ENCODE results near the gene MAP3K10. TPM values are rescaled to one million over a fixed set of nuclear protein-coding genes. Genes with fewer than 3 reads are reported as not detected.

The MAP3K10 gene
- total and polyA plus RNA-seq, 9 of the 15 experiments (the other 6 are each of a cell fraction or from before 2014, with no cell fraction given), result 0.01 to 8.0 (median 2.7) TPM; not detected in 1

DNA sequence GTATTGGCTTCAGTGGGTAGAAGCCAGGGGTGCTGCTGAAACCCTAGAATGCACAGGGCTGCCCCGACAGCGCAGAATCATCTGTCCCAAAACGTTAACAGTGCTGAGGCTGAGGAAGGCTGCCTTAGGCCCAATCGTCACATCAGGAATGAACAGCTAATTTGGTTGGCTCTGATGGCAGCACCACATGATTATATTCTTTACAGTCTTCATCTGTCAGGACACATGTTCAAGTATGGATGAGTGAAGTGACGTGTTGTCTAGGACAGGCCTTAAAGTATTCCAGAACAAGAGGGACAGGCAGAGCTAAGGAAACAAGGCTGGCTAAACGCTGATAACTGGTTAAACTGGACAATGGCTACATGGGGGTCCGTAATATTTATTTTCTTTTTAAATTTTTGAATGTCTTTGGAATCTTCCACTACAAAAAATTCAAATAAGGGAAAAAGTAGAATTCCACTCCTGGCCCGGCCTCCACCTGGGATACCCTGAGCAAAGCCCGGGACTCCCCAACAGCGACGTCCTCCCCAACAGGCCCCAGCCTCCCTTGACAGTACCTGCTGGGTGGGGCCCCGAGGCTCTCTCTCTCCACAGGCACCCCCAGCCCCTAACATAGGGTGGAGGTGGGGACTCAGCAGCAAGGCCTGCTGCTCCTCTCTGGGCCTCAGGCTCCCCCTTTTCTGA is 50.0 kb downstream of the MAP3K10 start:
- peaks cover 76% of the 10 kb centered on the region; the same call in 2 of the 3 replicates for H3K36me3 ChIP-seq (ENCODE audit: control insufficient read depth, insufficient read depth, low read length)
- POLR2A ChIA-PET, result interaction anchor here (1.0 kb wide), 1 partner anchor 299 kb away, joined by 4 read pairs; no protein-coding TSS in a partner anchor
- no peak overlapping the region for H3K27ac ChIP-seq (ENCODE audit: extremely low read depth, low read depth, low read length)
- CTCF ChIA-PET (ENCODE audit: low intra/inter-chr PET ratio), result no interaction called here
- H3K4me3 ChIP-seq, result no peak overlapping the region
- ATAC-seq, result no peak
- WGBS (ENCODE audit: insufficient coverage, low coverage, missing lambda C conversion rate), result 88% methylated on average over 12 of the region's 12 CpGs
- no peak for TF ChIP-seq MEF2D (tag; conservative IDR thresholded peaks at IDR 0.05; ENCODE audit: low read depth)
- peaks cover 4% of the 10 kb centered on the region; the same call in 1 of the 2 replicates for H4K20me1 ChIP-seq (replicated peaks; ENCODE audit: control insufficient read depth, insufficient read depth, low read length)
- H2AFZ ChIP-seq (ENCODE audit: low read depth, low read length), result no peak overlapping the region
- no peaks in the 10 kb centered on the region for H3K9me3 ChIP-seq (replicated peaks; ENCODE audit: control insufficient read depth, insufficient read depth, low read depth, low read length)
- H3K4me2 ChIP-seq (ENCODE audit: insufficient read depth, low read length), result no peak overlapping the region
- no TSS peak for BruUV-seq (replicated peaks)
- no peak overlapping the region for H3K9ac ChIP-seq (ENCODE audit: insufficient read depth in 1 of 2, low read depth in 2 of 2, low read length in 2 of 2)
- H3K27me3 ChIP-seq (ENCODE audit: control insufficient read depth in 2 of 2, insufficient read depth in 2 of 2, low read length in 2 of 2), result no peaks in the 10 kb centered on the region
- peaks cover 0 to 7% of the 10 kb centered on the region in 2 experiments; a peak in 1 of 5 replicates for H3K4me1 ChIP-seq (replicated peaks in 1 of 2; ENCODE audit: control insufficient read depth in 2 of 2, insufficient read depth in 2 of 2, low read length in 2 of 2)
- FAIRE-seq, result no peak
- DNase-seq (ENCODE audit: extremely low read depth in 1 of 4, low spot score in 3 of 4), result no peak
- in situ Hi-C loops (cut with MboI) (no loop called here), intact Hi-C loops (cut with micrococcal nuclease) (no loop called here)
- H3K9me1 ChIP-seq (ENCODE audit: control insufficient read depth, insufficient read depth, low read length), result no peaks in the 10 kb centered on the region
- H3K79me2 ChIP-seq (ENCODE audit: control insufficient read depth, insufficient read depth, low read length), result peaks cover 15% of the 10 kb centered on the region; the same call in 2 of the 3 replicates

GRCh38 chr19:40241809-40242384 is 50.7 kb downstream of the MAP3K10 start:
- DNase-seq (ENCODE audit: extremely low read depth in 1 of 4, low spot score in 3 of 4), result no peak
- 91% methylated on average over 16 of the region's 21 CpGs for WGBS (ENCODE audit: insufficient coverage, low coverage, missing lambda C conversion rate)
- Histone ChIP-seq H3K79me2 (ENCODE audit: control insufficient read depth, insufficient read depth, low read length) (peaks cover 19% of the 10 kb centered on the region), H3K9ac (ENCODE audit: insufficient read depth in 1 of 2, low read depth in 2 of 2, low read length in 2 of 2) (peak overlapping the region in 1 of 2 experiments; percentile 62; a peak in 1 of 4 replicates), H3K9me1 (ENCODE audit: control insufficient read depth, insufficient read depth, low read length) (no peaks in the 10 kb centered on the region), H3K36me3 (ENCODE audit: control insufficient read depth, insufficient read depth, low read length) (peaks cover 71% of the 10 kb centered on the region; the same call in 2 of the 3 replicates), H3K9me3 (replicated peaks; ENCODE audit: control insufficient read depth, insufficient read depth, low read depth, low read length) (no peaks in the 10 kb centered on the region), H3K4me2 (ENCODE audit: insufficient read depth, low read length) (no peak overlapping the region), H4K20me1 (replicated peaks; ENCODE audit: control insufficient read depth, insufficient read depth, low read length) (peaks cover 4% of the 10 kb centered on the region; the same call in 1 of the 2 replicates), H3K27me3 (ENCODE audit: control insufficient read depth in 2 of 2, insufficient read depth in 2 of 2, low read length in 2 of 2) (no peaks in the 10 kb centered on the region), H3K4me3 (no peak overlapping the region), H3K4me1 (replicated peaks in 1 of 2; ENCODE audit: control insufficient read depth in 2 of 2, insufficient read depth in 2 of 2, low read length in 2 of 2) (peaks cover 0 to 11% of the 10 kb centered on the region in 2 experiments; a peak in 1 of 5 replicates), H2AFZ (ENCODE audit: low read depth, low read length) (no peak overlapping the region), H3K27ac (ENCODE audit: extremely low read depth, low read depth, low read length) (no peak overlapping the region)
- intact Hi-C loops (cut with micrococcal nuclease), result no loop called here
- ATAC-seq, result no peak
- in situ Hi-C loops (cut with MboI), result no loop called here
- no TSS peak for BruUV-seq (replicated peaks)
- CTCF ChIA-PET (ENCODE audit: low intra/inter-chr PET ratio), result no interaction called here
- no peak for FAIRE-seq
- POLR2A ChIA-PET, result interaction anchor here (1.0 kb wide), 1 partner anchor 300 kb away, joined by 4 read pairs; no protein-coding TSS in a partner anchor
- TF ChIP-seq ZC3H11A (IDR thresholded peaks at IDR 0.05; ENCODE audit: low read depth, low read length) (no peak), GABPB1 (CRISPR knock-in tag; IDR thresholded peaks at IDR 0.05) (no peak), SMARCE1 (IDR thresholded peaks at IDR 0.05) (no peak), TCF15 (CRISPR knock-in tag; IDR thresholded peaks at IDR 0.05) (no peak), POLR2B (IDR thresholded peaks at IDR 0.05; ENCODE audit: low read depth, partially characterized antibody) (no peak), RFX5 (IDR thresholded peaks at IDR 0.05; ENCODE audit: low read depth, low read length) (no peak), PHB2 (IDR thresholded peaks at IDR 0.05; ENCODE audit: low read depth) (no peak), HDGF (IDR thresholded peaks at IDR 0.05) (no peak)
- TF ChIP-seq, protein P1, sequence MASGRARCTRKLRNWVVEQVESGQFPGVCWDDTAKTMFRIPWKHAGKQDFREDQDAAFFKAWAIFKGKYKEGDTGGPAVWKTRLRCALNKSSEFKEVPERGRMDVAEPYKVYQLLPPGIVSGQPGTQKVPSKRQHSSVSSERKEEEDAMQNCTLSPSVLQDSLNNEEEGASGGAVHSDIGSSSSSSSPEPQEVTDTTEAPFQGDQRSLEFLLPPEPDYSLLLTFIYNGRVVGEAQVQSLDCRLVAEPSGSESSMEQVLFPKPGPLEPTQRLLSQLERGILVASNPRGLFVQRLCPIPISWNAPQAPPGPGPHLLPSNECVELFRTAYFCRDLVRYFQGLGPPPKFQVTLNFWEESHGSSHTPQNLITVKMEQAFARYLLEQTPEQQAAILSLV (tag; IDR thresholded peaks at IDR 0.05), result no peak
- TF ChIP-seq, protein P2, sequence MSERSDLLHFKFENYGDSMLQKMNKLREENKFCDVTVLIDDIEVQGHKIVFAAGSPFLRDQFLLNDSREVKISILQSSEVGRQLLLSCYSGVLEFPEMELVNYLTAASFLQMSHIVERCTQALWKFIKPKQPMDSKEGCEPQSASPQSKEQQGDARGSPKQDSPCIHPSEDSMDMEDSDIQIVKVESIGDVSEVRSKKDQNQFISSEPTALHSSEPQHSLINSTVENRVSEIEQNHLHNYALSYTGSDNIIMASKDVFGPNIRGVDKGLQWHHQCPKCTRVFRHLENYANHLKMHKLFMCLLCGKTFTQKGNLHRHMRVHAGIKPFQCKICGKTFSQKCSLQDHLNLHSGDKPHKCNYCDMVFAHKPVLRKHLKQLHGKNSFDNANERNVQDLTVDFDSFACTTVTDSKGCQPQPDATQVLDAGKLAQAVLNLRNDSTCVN (CRISPR knock-in tag; IDR thresholded peaks at IDR 0.05), result no peak
- TF ChIP-seq, protein P3, sequence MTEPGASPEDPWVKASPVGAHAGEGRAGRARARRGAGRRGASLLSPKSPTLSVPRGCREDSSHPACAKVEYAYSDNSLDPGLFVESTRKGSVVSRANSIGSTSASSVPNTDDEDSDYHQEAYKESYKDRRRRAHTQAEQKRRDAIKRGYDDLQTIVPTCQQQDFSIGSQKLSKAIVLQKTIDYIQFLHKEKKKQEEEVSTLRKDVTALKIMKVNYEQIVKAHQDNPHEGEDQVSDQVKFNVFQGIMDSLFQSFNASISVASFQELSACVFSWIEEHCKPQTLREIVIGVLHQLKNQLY (CRISPR knock-in tag; conservative IDR thresholded peaks at IDR 0.05), result no peak

Measured in K562 (cell line).